Transverse colon (tissue), 4 donors: ENCODE data around the gene TEX13C. TPM values are rescaled to one million over a fixed set of nuclear protein-coding genes. Genes with fewer than 3 reads are reported as not detected.

Experiments
- DNase-seq: peaks from one replicate; pipeline ENCODE4 v3.0.0-alpha.2; 2019
- H3K27ac ChIP-seq, 4 donors: fragments of 200-600 bp; sonication (generic); 2 replicates each; pipeline ENCODE4 v1.5.1; 2016 to 2018; ENCODE audit warnings: inconsistent platforms in 4 of 4
- H3K27me3 ChIP-seq: fragments of 200-600 bp; sonication (generic); 2 replicates; pipeline ENCODE4 v1.5.1; 2017; ENCODE audit warnings: inconsistent platforms
- H3K36me3 ChIP-seq, 4 donors: fragments of 200-600 bp; sonication (generic); 2 replicates each; pipeline ENCODE4 v1.5.1; 2017 to 2019; ENCODE audit warnings: inconsistent platforms in 4 of 4
- H3K4me1 ChIP-seq, 4 donors: fragments of 200-600 bp; sonication (generic); 2 replicates each; pipeline ENCODE4 v1.5.1; 2017 to 2020; ENCODE audit warnings: inconsistent platforms in 4 of 4
- H3K4me3 ChIP-seq, 4 donors: fragments of 200-600 bp; sonication (generic); 1 replicate in 1 of 4; 2 replicates in 3 of 4; pipeline versions ENCODE4 v1.5.1 to v1.6.1; 2017 to 2019; ENCODE audit warnings: inconsistent platforms in 4 of 4
- H3K9me3 ChIP-seq, 2 donors: fragments of 200-600 bp; sonication (generic); 2 replicates each; pipeline ENCODE4 v1.5.1; 2017 to 2019; ENCODE audit warnings: inconsistent platforms in 2 of 2
- EP300 ChIP-seq: sonication (generic); formaldehyde crosslinking; IDR thresholded peaks from one replicate; pipeline ENCODE4 v1.6.1; 2017; ENCODE audit warnings: antibody characterized with exemption, low read depth
- POLR2A ChIP-seq: fragments of 450-650 bp; IDR thresholded peaks from one replicate; pipeline ENCODE4 v1.6.1; 2016; ENCODE audit warnings: antibody characterized with exemption, mild to moderate bottlenecking, moderate library complexity
- POLR2AphosphoS5 ChIP-seq, 3 donors: sonication (generic); formaldehyde crosslinking; IDR thresholded peaks; one replicate each; pipeline ENCODE4 v1.6.1; 2016; ENCODE audit warnings: antibody characterized with exemption in 3 of 3
- WGBS, 2 donors: methylation state at CpG; one replicate each; pipeline ENCODE4 v1.1.5; 2018; ENCODE audit warnings: low coverage in 1 of 2; 5-methylcytosine and 5-hydroxymethylcytosine counted together
- in situ Hi-C, 4 donors: fragments of 200-750 bp; cut with MboI; loops; one replicate each; pipeline versions ENCODE4 v1.15.0 to v1.15.1; 2017; ENCODE audit warnings: low sequenced_read_pairs in 3 of 4, low pct_ligation_motif_present in 1 of 4, low pct_unique_long_range_greater_than_20kb in 1 of 4
- intact Hi-C: fragments of 100-400 bp; cut with DNase I; formaldehyde crosslinking; loops from one replicate; pipeline ENCODE4 v1.15.1; 2023; ENCODE audit warnings: low total_unique reads
- total RNA-seq, 4 donors: library from RNA; depleted of rRNA; stranded (reverse); fragments of >200 nt; gene quantifications; one replicate each; pipeline ENCODE4 v1.1.0, GENCODE V29; 2016
- TF ChIP-seq, protein P1 (sequence below), 5 experiments: fragments of 200-600 bp in 3 of 5; fragments of 450-650 bp in 2 of 5; sonication (generic) in 3 of 5; IDR thresholded peaks; 1 replicate in 2 of 5; 2 replicates in 3 of 5; pipeline ENCODE4 v1.5.1; 2016 to 2017; ENCODE audit warnings: antibody characterized with exemption in 5 of 5, inconsistent platforms in 3 of 5, mild to moderate bottlenecking in 2 of 5, moderate library complexity in 1 of 5

TEX13C gene
- total RNA-seq, 4 donors from 2014 or later, result not detected

DNA sequence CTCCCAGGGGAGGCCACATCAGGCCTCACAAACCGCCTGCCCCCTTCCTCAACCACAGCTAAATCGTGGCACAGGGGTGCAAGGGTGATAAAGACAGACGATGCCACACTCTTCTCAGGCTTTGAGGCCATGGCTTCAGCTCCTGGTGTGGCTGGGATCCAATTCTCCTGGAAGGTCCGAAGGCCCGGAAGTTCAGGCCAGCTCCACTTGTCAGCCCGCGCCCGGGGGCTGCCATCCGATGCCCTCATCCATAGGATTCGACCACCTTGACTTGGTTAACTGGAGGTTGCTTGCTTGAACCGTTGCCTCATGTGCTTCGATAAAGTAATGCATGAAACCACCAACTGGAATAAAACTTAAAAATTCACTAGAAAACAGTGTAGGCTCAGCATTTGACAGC is 8.2 kb downstream of the TEX13C start:
- no peak overlapping the region for H3K4me3 ChIP-seq
- no peak overlapping the region for H3K27ac ChIP-seq
- no peaks in the 10 kb centered on the region for H3K36me3 ChIP-seq
- 85% methylated on average over 12 of the region's 12 CpGs; no CpG with 5 or more reads in 1 of the 2 donors for WGBS, 2 donors
- TF ChIP-seq EP300 (no peak), POLR2AphosphoS5 (IDR thresholded peaks at IDR 0.05) (no peak), POLR2A (no peak)
- TF ChIP-seq, protein P1, sequence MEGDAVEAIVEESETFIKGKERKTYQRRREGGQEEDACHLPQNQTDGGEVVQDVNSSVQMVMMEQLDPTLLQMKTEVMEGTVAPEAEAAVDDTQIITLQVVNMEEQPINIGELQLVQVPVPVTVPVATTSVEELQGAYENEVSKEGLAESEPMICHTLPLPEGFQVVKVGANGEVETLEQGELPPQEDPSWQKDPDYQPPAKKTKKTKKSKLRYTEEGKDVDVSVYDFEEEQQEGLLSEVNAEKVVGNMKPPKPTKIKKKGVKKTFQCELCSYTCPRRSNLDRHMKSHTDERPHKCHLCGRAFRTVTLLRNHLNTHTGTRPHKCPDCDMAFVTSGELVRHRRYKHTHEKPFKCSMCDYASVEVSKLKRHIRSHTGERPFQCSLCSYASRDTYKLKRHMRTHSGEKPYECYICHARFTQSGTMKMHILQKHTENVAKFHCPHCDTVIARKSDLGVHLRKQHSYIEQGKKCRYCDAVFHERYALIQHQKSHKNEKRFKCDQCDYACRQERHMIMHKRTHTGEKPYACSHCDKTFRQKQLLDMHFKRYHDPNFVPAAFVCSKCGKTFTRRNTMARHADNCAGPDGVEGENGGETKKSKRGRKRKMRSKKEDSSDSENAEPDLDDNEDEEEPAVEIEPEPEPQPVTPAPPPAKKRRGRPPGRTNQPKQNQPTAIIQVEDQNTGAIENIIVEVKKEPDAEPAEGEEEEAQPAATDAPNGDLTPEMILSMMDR (IDR thresholded peaks at IDR 0.05), result no peak
- no peaks in the 10 kb centered on the region for H3K4me1 ChIP-seq
- H3K9me3 ChIP-seq, result no peaks in the 10 kb centered on the region
- in situ Hi-C loops, result no loop called here
- intact Hi-C loops, result no loop called here
- no peaks in the 10 kb centered on the region for H3K27me3 ChIP-seq
- DNase-seq, result no peak

DNA sequence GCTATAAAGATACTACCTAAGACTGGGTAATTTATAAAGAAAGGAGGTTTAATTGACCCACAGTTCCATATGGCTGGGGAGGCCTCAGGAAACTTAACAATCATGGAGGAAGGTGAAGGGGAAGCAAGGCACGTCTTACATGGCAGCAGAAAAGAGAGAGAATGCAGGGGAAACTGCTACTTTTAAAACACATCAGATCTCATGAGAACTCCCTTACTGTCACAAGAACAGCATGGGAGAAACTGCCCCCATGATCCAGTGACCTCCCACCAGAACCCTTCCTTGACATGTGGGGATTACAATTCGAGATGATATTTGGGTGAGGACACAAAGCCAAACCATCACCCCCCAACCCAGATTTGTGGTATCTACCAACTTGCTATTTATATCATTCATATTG is 13.9 kb downstream of the TEX13C start:
- no peak overlapping the region for H3K4me3 ChIP-seq
- H3K27me3 ChIP-seq, result no peaks in the 10 kb centered on the region
- TF ChIP-seq POLR2AphosphoS5 (IDR thresholded peaks at IDR 0.05) (no peak), EP300 (no peak), POLR2A (no peak)
- TF ChIP-seq, protein P1 (IDR thresholded peaks at IDR 0.05), result no peak
- H3K27ac ChIP-seq, result no peak overlapping the region
- H3K9me3 ChIP-seq, result no peaks in the 10 kb centered on the region
- WGBS, 2 donors, result 40 to 47% methylated on average over 1 to 2 of the region's 2 CpGs
- intact Hi-C loops, result no loop called here
- in situ Hi-C loops, result no loop called here
- H3K36me3 ChIP-seq, result no peaks in the 10 kb centered on the region
- DNase-seq, result no peak
- no peaks in the 10 kb centered on the region for H3K4me1 ChIP-seq

DNA sequence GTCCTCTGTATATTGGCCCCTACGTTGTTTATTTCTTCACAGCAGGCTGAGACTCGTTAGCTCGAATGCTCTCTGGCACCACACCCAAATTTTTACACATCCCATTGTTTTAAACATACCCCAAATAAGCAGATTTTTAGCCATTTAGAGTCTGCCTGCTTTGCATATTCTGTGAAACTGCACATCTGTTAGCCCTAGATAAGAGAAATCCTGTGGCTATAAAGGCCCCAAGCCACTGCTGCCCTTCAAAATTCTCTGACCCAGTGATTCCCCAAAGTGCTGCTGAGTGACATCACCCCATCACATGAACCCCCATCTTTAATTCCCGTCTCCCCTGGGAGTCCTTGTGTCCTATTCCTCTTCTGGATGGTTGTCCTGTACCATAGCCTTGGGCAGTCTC is 20.8 kb downstream of the TEX13C start:
- WGBS, 2 donors, result 32 to 54% methylated on average over 4 of the region's 4 CpGs
- H3K4me3 ChIP-seq, result no peak overlapping the region

DNA sequence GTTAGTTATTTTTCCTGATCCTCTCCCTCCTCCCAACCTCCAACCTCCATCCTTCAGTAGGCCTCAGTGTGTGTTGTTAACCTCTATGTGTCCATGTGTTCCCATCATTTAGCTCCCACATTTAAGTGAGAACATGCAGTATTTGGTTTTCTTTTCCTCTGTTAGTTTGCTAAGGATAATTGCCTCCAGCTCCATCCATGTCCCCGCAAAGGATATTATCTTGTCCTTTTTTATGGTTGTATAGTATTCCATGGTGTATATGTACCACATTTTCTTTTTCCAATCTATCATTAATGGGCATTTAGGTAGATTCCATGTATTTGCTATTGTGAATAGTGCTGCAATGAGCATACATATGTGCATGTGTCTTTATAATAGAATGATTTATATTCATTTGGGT is 54.5 kb downstream of the TEX13C start:
- Histone ChIP-seq H3K27me3 (no peaks in the 10 kb centered on the region), H3K36me3 (no peaks in the 10 kb centered on the region), H3K9me3 (no peaks in the 10 kb centered on the region), H3K27ac (no peak overlapping the region), H3K4me1 (no peaks in the 10 kb centered on the region), H3K4me3 (no peak overlapping the region)
- in situ Hi-C loops (no loop called here), intact Hi-C loops (no loop called here)
- no peak for TF ChIP-seq EP300
- TF ChIP-seq, protein P1 (IDR thresholded peaks at IDR 0.05), result no peak
- TF ChIP-seq POLR2AphosphoS5 (IDR thresholded peaks at IDR 0.05), result no peak
- TF ChIP-seq POLR2A, result no peak
- no peak for DNase-seq
- 39 to 100% methylated on average over 1 of the region's 1 CpG for WGBS, 2 donors

More for the DNA sequence above, 20.8 kb downstream of the TEX13C start:
- intact Hi-C loops (no loop called here), in situ Hi-C loops (no loop called here)
- no peak for DNase-seq
- Histone ChIP-seq H3K27ac (no peak overlapping the region), H3K4me1 (no peaks in the 10 kb centered on the region), H3K36me3 (no peaks in the 10 kb centered on the region), H3K27me3 (no peaks in the 10 kb centered on the region), H3K9me3 (no peaks in the 10 kb centered on the region)
- TF ChIP-seq POLR2AphosphoS5 (IDR thresholded peaks at IDR 0.05), result no peak
- TF ChIP-seq, protein P1 (IDR thresholded peaks at IDR 0.05), result no peak
- TF ChIP-seq POLR2A, result no peak
- no peak for TF ChIP-seq EP300
